KMS-11 (cell line): Measurements from ENCODE around the gene ITPR1.

Source experiments
- H2AFZ ChIP-seq: fragments of 200-600 bp; sonication (generic); 2 replicates; pipeline ENCODE4 v1.6.1; 2016; ENCODE audit warnings: antibody characterized with exemption, mixed run types, low read depth
- H3K27ac ChIP-seq: fragments of 200-600 bp; sonication (generic); 2 replicates; pipeline ENCODE4 v1.6.1; 2016; ENCODE audit warnings: mild to moderate bottlenecking, mixed run types
- H3K27me3 ChIP-seq: fragments of 200-600 bp; sonication (generic); 2 replicates; pipeline ENCODE4 v1.6.1; 2017; ENCODE audit warnings: mild to moderate bottlenecking, low read depth, mixed run types, moderate library complexity; ENCODE audit not compliant: insufficient read depth
- H3K36me3 ChIP-seq: fragments of 200-600 bp; sonication (generic); 2 replicates; pipeline ENCODE4 v1.6.1; 2017; ENCODE audit warnings: mild to moderate bottlenecking, mixed run types; ENCODE audit not compliant: insufficient read depth
- H3K4me1 ChIP-seq: fragments of 200-600 bp; sonication (generic); 2 replicates; pipeline ENCODE4 v1.6.1; 2016; ENCODE audit warnings: mild to moderate bottlenecking, low read depth, mixed run types; ENCODE audit not compliant: poor library complexity, severe bottlenecking
- H3K4me2 ChIP-seq: fragments of 200-600 bp; sonication (generic); 2 replicates; pipeline ENCODE4 v1.7.0; 2016; ENCODE audit warnings: mild to moderate bottlenecking, mixed run types
- H3K4me3 ChIP-seq: fragments of 200-600 bp; sonication (generic); IDR thresholded peaks from 2 replicates; pipeline ENCODE4 v1.6.1; 2017; ENCODE audit warnings: low read depth, low read length, mixed read lengths; ENCODE audit not compliant: insufficient read depth
- H3K79me2 ChIP-seq: fragments of 200-600 bp; sonication (generic); 2 replicates; pipeline ENCODE4 v1.6.1; 2016; ENCODE audit warnings: low read depth, mixed run types; ENCODE audit not compliant: insufficient read depth
- H3K9ac ChIP-seq: fragments of 200-600 bp; sonication (generic); 2 replicates; pipeline ENCODE4 v1.6.1; 2016; ENCODE audit warnings: mild to moderate bottlenecking, mixed run types
- H4K20me1 ChIP-seq: fragments of 200-600 bp; sonication (generic); 2 replicates; pipeline ENCODE4 v1.6.1; 2016; ENCODE audit warnings: mild to moderate bottlenecking, mixed run types; ENCODE audit not compliant: insufficient read depth
- CTCF ChIP-seq: fragments of 200-600 bp; sonication (generic); conservative IDR thresholded peaks from 2 replicates; pipeline ENCODE4 v1.6.1; 2017; ENCODE audit warnings: low read depth, mild to moderate bottlenecking, antibody characterized with exemption, low read length, moderate library complexity, mixed read lengths

The ITPR1 gene

GRCh38 chr3:4818986-4819693, 326.0 kb downstream of the ITPR1 start:
- Histone ChIP-seq H3K4me1 (no peaks in the 10 kb centered on the region), H3K4me3 (no peak overlapping the region), H3K27me3 (no peaks in the 10 kb centered on the region), H3K79me2 (no peaks in the 10 kb centered on the region), H3K9ac (no peak overlapping the region), H3K27ac (no peak overlapping the region), H4K20me1 (no peaks in the 10 kb centered on the region), H2AFZ (no peak overlapping the region), H3K36me3 (no peaks in the 10 kb centered on the region), H3K4me2 (no peak overlapping the region)
- TF ChIP-seq CTCF, result no peak

- Histone ChIP-seq H3K4me2 (no peak overlapping the region), H3K9ac (no peak overlapping the region), H3K36me3 (no peaks in the 10 kb centered on the region), H3K27ac (no peak overlapping the region), H3K4me1 (no peaks in the 10 kb centered on the region), H3K4me3 (no peak overlapping the region), H4K20me1 (no peaks in the 10 kb centered on the region), H2AFZ (no peak overlapping the region), H3K79me2 (no peaks in the 10 kb centered on the region), H3K27me3 (no peaks in the 10 kb centered on the region)
- no peak for TF ChIP-seq CTCF
These were observed 326.6 kb downstream of the ITPR1 start for GRCh38 chr3:4819746-4820145.

DNA sequence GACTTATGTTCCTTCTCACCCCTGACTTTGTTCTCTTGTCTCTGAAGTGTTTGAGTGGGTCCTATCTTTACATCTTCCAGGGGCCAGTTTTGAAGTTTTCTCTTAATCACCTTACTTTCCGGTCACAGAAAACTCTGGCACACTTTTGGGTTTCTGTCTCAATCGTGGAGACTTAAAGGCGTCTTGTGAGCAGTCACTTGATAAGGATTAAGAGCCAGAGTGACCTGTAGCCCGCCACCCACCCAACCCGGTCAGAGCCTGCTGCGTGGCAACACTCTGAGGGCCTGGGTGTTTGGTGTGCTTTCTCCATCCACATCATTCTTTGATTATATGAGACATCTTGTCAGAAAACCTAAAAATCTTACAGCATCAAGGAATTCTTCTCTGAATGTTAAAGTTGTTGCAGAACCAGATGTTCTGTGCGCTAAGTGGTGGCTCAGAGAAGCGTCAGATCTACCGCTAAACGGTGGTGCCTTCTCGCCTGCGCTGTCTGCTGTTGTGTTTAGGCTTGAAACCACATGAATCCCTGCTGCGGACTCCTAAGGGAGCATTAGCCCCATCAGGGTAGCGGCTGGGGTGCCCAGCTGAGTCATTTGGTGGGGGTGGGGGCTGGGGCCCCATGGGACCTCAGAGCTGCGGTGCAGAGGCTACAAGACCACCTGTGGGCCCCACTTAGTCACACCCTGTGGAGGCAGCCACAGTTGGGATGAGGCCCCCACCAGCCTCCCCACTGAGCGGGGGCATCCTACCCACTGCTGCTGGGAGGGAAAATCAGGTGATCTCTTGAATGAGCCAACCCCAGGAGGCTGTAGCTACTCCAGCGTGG, 327.4 kb downstream of the ITPR1 start:
- no peak for TF ChIP-seq CTCF
- H3K36me3 ChIP-seq, result no peaks in the 10 kb centered on the region
- H2AFZ ChIP-seq, result no peak overlapping the region
- H3K27ac ChIP-seq, result no peak overlapping the region
- no peaks in the 10 kb centered on the region for H4K20me1 ChIP-seq
- H3K27me3 ChIP-seq, result no peaks in the 10 kb centered on the region
- H3K79me2 ChIP-seq, result no peaks in the 10 kb centered on the region
- H3K9ac ChIP-seq, result no peak overlapping the region
- no peak overlapping the region for H3K4me2 ChIP-seq
- H3K4me1 ChIP-seq, result no peaks in the 10 kb centered on the region
- no peak overlapping the region for H3K4me3 ChIP-seq

DNA sequence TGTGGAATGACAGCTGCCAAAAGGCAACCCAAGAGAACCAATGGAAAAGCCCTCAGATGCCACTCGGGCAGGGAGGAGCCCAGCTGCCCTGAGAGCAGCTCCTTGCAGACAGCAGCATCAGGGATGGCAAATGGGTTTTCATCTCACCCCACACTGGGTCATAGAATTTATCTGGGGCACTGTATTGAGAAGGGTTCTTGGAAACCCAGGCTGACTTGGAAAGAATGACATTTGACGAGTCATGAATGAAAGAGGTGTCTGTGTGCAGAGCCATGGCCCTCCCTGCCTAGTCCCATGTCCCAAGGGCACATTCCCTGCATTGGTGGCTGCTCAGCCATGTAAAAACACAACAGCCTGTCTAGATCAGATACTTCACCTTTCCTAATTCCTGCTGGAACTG, 328.2 kb downstream of the ITPR1 start:
- Histone ChIP-seq H3K27ac (no peak overlapping the region), H3K79me2 (no peaks in the 10 kb centered on the region), H3K36me3 (no peaks in the 10 kb centered on the region), H3K9ac (no peak overlapping the region), H3K27me3 (no peaks in the 10 kb centered on the region), H3K4me1 (no peaks in the 10 kb centered on the region), H2AFZ (no peak overlapping the region), H4K20me1 (no peaks in the 10 kb centered on the region), H3K4me2 (no peak overlapping the region), H3K4me3 (no peak overlapping the region)
- no peak for TF ChIP-seq CTCF
